Panc1 (cell line): ENCODE measurements around the gene YPEL3. TPM values are rescaled to one million over a fixed set of nuclear protein-coding genes. Genes with fewer than 3 reads are reported as not detected.
"Not testable (repeated sequence)": the region's sequence is repeated elsewhere in the genome, so short reads cannot be mapped to it uniquely, and the experiment has no call there.

ENCODE experiments used
- ATAC-seq: fragments of 200-7000 bp; cut with Tn5 transposase; 2 replicates; pipeline ENCODE4 v1.9.1; 2020; ENCODE audit warnings: mild to moderate bottlenecking, moderate library complexity
- BruUV-seq: library from RNA; stranded (reverse); fragments of 400-500 nt; replicated peaks from 2 replicates; lab custom pipeline; 2021; lab: Mats Ljungman, UMichigan
- CTCF ChIA-PET: fragments of 300-600 bp; sonication (Branson Sonifier 250); formaldehyde crosslinking; loops from one replicate; lab custom pipeline; 2022; ENCODE audit warnings: antibody characterized with exemption; lab: Charles Lee
- POLR2A ChIA-PET: fragments of 300-600 bp; sonication (Branson Sonifier 250); formaldehyde crosslinking; loops from one replicate; lab custom pipeline; 2022; ENCODE audit warnings: antibody characterized with exemption; lab: Charles Lee
- DNase-seq: peaks from one replicate; pipeline ENCODE4 v3.0.0-alpha.2; 2010; ENCODE audit warnings: low read depth, low spot score
- H3K27ac ChIP-seq: 2 replicates; pipeline ENCODE4 v1.5.1; 2011; ENCODE audit warnings: mild to moderate bottlenecking, low read length, inconsistent platforms
- H3K27me3 ChIP-seq: fragments of 200-500 bp; sonication (Bioruptor generic); 2 replicates; pipeline ENCODE4 v1.6.0; 2014; ENCODE audit warnings: low read length, inconsistent platforms; ENCODE audit not compliant: control insufficient read depth, insufficient read depth
- H3K36me3 ChIP-seq: fragments of 200-500 bp; sonication (Bioruptor generic); 2 replicates; pipeline ENCODE4 v1.5.1; 2014; ENCODE audit warnings: inconsistent platforms, mild to moderate bottlenecking, low read length, moderate library complexity; ENCODE audit not compliant: control insufficient read depth, insufficient read depth
- H3K4me1 ChIP-seq: 2 replicates; pipeline ENCODE4 v1.5.1; 2011; ENCODE audit warnings: inconsistent platforms, mild to moderate bottlenecking, low read length, moderate library complexity; ENCODE audit not compliant: control insufficient read depth, insufficient read depth
- H3K4me3 ChIP-seq, 2 experiments: 2 replicates each; pipeline ENCODE4 v1.5.1; 2011 to 2012; ENCODE audit warnings: low read depth in 2 of 2, low read length in 2 of 2, mild to moderate bottlenecking in 2 of 2, inconsistent platforms in 1 of 2, moderate library complexity in 1 of 2
- H3K9me3 ChIP-seq: fragments of 200-500 bp; sonication (Bioruptor generic); 2 replicates; pipeline ENCODE4 v1.5.1; 2014; ENCODE audit warnings: low read depth, mild to moderate bottlenecking, inconsistent platforms, low read length, moderate library complexity; ENCODE audit not compliant: control insufficient read depth, insufficient read depth
- CTCF ChIP-seq: fragments of 450-650 bp; IDR thresholded peaks from 2 replicates; pipeline ENCODE4 v1.5.1; 2017; ENCODE audit warnings: mild to moderate bottlenecking
- POLR2AphosphoS5 ChIP-seq: IDR thresholded peaks from 2 replicates; pipeline ENCODE4 v1.6.1; 2012; ENCODE audit warnings: mild to moderate bottlenecking, low read depth, low read length, moderate library complexity
- SIN3A ChIP-seq: IDR thresholded peaks from 2 replicates; pipeline ENCODE4 v1.6.1; 2012; ENCODE audit warnings: low read depth, mild to moderate bottlenecking, low read length, moderate library complexity, borderline replicate concordance; ENCODE audit not compliant: insufficient read depth
- TCF7L2 ChIP-seq: IDR thresholded peaks from 2 replicates; pipeline ENCODE4 v1.6.1; 2011; ENCODE audit warnings: mild to moderate bottlenecking, low read depth, low read length, inconsistent platforms
- in situ Hi-C: cut with HindIII; loops from 2 replicates; pipeline ENCODE4 v1.10.0; 2016; ENCODE audit warnings: low sequenced_read_pairs, low pct_unique_long_range_greater_than_20kb
- intact Hi-C: fragments of 100-400 bp; cut with micrococcal nuclease; formaldehyde crosslinking; loops from one replicate; pipeline ENCODE4 v1.10.0; 2022; ENCODE audit not compliant: unreplicated experiment
- total RNA-seq: library from RNA; stranded (reverse); gene quantifications from one replicate; pipeline ENCODE4 v1.2.1, GENCODE V29; 2021; ENCODE audit not compliant: unreplicated experiment
- TF ChIP-seq, protein P1 (sequence below), 2 experiments: IDR thresholded peaks; 2 replicates each; pipeline ENCODE4 v1.6.1; 2011 to 2012; ENCODE audit warnings: low read depth in 2 of 2, control low read depth in 1 of 2, low read length in 1 of 2, mild to moderate bottlenecking in 1 of 2, moderate library complexity in 1 of 2; ENCODE audit not compliant: insufficient read depth in 1 of 2

Gene YPEL3
- total RNA-seq, 1 experiment from 2014 or later, result 0.69 TPM

GRCh38 chr16:30115238-30115637 is 19.2 kb upstream of the YPEL3 start:
- ATAC-seq (no peak), DNase-seq (no peak)
- in situ Hi-C loops, result no loop called here
- BruUV-seq, result no TSS peak
- intact Hi-C loops, result no loop called here
- H3K4me1 ChIP-seq, result no peaks in the 10 kb centered on the region
- ChIA-PET CTCF (no interaction called here), POLR2A (no interaction called here)
- H3K36me3 ChIP-seq, result no peaks in the 10 kb centered on the region
- no peaks in the 10 kb centered on the region for H3K9me3 ChIP-seq
- no peak overlapping the region for H3K27ac ChIP-seq
- H3K27me3 ChIP-seq, result no peaks in the 10 kb centered on the region
- no peak overlapping the region for H3K4me3 ChIP-seq
- TF ChIP-seq, protein P1, sequence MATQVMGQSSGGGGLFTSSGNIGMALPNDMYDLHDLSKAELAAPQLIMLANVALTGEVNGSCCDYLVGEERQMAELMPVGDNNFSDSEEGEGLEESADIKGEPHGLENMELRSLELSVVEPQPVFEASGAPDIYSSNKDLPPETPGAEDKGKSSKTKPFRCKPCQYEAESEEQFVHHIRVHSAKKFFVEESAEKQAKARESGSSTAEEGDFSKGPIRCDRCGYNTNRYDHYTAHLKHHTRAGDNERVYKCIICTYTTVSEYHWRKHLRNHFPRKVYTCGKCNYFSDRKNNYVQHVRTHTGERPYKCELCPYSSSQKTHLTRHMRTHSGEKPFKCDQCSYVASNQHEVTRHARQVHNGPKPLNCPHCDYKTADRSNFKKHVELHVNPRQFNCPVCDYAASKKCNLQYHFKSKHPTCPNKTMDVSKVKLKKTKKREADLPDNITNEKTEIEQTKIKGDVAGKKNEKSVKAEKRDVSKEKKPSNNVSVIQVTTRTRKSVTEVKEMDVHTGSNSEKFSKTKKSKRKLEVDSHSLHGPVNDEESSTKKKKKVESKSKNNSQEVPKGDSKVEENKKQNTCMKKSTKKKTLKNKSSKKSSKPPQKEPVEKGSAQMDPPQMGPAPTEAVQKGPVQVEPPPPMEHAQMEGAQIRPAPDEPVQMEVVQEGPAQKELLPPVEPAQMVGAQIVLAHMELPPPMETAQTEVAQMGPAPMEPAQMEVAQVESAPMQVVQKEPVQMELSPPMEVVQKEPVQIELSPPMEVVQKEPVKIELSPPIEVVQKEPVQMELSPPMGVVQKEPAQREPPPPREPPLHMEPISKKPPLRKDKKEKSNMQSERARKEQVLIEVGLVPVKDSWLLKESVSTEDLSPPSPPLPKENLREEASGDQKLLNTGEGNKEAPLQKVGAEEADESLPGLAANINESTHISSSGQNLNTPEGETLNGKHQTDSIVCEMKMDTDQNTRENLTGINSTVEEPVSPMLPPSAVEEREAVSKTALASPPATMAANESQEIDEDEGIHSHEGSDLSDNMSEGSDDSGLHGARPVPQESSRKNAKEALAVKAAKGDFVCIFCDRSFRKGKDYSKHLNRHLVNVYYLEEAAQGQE (IDR thresholded peaks at IDR 0.05; ENCODE audit: insufficient read depth in 1 of 2, low read depth in 2 of 2, low read length in 1 of 2), result no peak
- TF ChIP-seq POLR2AphosphoS5 (no peak), TCF7L2 (no peak), CTCF (no peak), SIN3A (no peak)

DNA sequence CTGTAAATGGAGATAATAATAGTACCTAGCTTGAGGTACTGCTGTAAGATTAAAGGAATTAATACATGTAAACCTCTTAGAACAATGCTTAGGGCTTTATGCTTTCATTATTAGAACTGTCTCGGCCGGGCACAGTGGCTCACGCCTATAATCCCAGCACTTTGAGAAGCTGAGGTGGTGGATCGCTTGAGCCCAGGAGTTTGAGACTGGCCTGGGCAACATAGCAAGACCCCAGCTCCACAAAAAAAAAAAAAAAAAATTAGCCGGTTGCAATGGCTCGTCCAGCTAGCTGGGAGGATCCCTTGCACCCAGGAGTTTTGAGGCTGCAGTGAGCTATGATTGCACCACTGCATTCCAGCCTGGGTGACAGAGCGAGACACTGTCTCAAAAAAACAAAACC is 18.8 kb upstream of the YPEL3 start:
- H3K9me3 ChIP-seq, DNase-seq, H3K4me3 ChIP-seq, H3K36me3 ChIP-seq, intact Hi-C loops, BruUV-seq, H3K4me1 ChIP-seq, ATAC-seq, H3K27ac ChIP-seq, H3K27me3 ChIP-seq, POLR2A ChIA-PET, in situ Hi-C loops: not testable (repeated sequence)
- CTCF ChIA-PET, result interaction anchor here (0.6 kb wide), 1 partner anchor 63 kb away, joined by 3 read pairs; no protein-coding TSS in a partner anchor

GRCh38 chr16:30114411-30114810 is 18.4 kb upstream of the YPEL3 start:
- Histone ChIP-seq H3K4me1 (no peaks in the 10 kb centered on the region), H3K27ac (no peak overlapping the region), H3K4me3 (no peak overlapping the region), H3K27me3 (no peaks in the 10 kb centered on the region), H3K9me3 (no peaks in the 10 kb centered on the region), H3K36me3 (no peaks in the 10 kb centered on the region)
- no TSS peak for BruUV-seq
- TF ChIP-seq POLR2AphosphoS5 (no peak), CTCF (no peak), TCF7L2 (no peak), SIN3A (no peak)
- TF ChIP-seq, protein P1 (IDR thresholded peaks at IDR 0.05; ENCODE audit: insufficient read depth in 1 of 2, low read depth in 2 of 2, low read length in 1 of 2), result no peak
- in situ Hi-C loops, result no loop called here
- intact Hi-C loops, result no loop called here
- no peak for DNase-seq
- CTCF ChIA-PET, result interaction anchor here (0.6 kb wide), 2 partner anchors 58 to 63 kb away, joined by 3 read pairs; no protein-coding TSS in a partner anchor
- POLR2A ChIA-PET, result no interaction called here
- no peak for ATAC-seq
